ENCODE measurements around the gene CYP8B1.
A peak's percentile ranks its signal among the peaks of the same experiment; 100 is the strongest.
"Not testable (repeated sequence)": the region's sequence is repeated elsewhere in the genome, so short reads cannot be mapped to it uniquely, and the experiment has no call there.

The CYP8B1 gene

DNA sequence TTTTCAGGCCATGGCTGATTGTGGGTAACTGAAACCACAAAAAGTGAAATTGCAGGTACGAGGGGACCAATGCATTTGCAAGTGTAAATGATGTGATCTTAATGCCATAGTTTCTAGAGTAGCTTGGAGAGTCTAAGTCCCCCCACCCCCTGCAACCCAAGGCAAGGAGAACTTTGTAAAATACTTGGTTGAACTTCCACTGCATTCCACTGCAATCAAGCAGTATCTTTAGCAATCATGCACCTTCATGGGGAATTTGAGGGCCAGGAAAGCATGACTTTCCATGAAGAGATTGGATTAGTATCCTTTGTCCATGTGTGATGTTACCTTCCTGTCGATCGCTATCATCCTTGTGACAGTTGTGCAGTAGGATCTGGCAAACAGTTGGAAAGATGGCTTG, 11.4 kb upstream of the CYP8B1 start:
- TF ChIP-seq, protein P1, sequence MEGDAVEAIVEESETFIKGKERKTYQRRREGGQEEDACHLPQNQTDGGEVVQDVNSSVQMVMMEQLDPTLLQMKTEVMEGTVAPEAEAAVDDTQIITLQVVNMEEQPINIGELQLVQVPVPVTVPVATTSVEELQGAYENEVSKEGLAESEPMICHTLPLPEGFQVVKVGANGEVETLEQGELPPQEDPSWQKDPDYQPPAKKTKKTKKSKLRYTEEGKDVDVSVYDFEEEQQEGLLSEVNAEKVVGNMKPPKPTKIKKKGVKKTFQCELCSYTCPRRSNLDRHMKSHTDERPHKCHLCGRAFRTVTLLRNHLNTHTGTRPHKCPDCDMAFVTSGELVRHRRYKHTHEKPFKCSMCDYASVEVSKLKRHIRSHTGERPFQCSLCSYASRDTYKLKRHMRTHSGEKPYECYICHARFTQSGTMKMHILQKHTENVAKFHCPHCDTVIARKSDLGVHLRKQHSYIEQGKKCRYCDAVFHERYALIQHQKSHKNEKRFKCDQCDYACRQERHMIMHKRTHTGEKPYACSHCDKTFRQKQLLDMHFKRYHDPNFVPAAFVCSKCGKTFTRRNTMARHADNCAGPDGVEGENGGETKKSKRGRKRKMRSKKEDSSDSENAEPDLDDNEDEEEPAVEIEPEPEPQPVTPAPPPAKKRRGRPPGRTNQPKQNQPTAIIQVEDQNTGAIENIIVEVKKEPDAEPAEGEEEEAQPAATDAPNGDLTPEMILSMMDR (IDR thresholded peaks at IDR 0.05; ENCODE audit: borderline replicate concordance, insufficient read depth, low read depth, low read length): no peak
- no peak overlapping the region for H3K4me3 ChIP-seq (ENCODE audit: low read depth, low read length)

DNA sequence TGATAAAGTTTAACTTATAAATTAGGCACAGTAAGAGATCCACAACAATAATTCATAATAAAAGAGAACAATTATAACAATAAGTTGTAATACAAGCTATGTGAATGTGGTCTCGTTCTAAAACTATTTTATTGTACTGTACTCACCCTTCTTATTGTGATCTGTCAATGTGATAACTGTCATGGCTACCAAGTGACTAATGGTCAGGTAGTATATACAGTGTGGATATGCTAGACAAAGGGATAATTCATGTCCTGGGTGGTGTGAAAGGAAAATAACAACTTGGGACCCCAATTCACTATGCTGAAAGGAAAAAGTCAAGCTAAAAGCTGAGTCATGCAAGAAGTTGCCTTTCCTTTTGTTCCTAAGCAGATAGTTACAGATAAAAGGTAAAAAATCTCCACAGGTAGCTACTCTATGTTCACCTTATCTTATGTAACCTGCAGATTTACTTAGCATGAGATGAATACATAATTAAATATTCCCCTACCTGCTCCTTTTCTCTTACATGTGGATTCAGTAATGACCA, 10.7 kb upstream of the CYP8B1 start:
- TF ChIP-seq, protein P1 (IDR thresholded peaks at IDR 0.05; ENCODE audit: borderline replicate concordance, insufficient read depth, low read depth, low read length): no peak
- no peak overlapping the region for H3K4me3 ChIP-seq (ENCODE audit: low read depth, low read length)

DNA sequence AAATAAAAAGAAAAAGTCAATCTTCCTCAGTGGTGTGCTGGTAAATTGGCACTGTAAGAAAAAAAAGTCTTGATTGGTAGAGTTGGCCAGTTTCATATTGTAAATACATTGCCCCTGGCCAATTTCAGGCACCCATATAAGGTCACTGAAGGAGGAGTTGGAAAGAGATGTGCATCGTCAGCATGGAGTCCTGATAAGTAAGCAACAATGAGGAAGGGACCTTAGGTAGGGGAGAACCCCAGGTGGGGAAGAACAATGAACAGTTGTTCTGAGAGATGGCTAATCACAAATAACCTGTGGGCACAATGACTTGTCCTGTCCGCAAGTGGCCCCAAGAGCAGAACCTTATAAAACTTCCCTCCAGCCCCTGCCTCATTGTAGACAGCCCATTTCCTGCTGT, 8.6 kb upstream of the CYP8B1 start:
- H3K4me3 ChIP-seq (ENCODE audit: low read depth, low read length): no peak overlapping the region
- TF ChIP-seq, protein P1 (IDR thresholded peaks at IDR 0.05; ENCODE audit: borderline replicate concordance, insufficient read depth, low read depth, low read length): no peak

GRCh38 chr3:42883251-42883930, 7.7 kb upstream of the CYP8B1 start:
- H3K4me3 ChIP-seq (ENCODE audit: low read depth, low read length): not testable (repeated sequence)

- peak overlapping the region; percentile 63 for H3K4me3 ChIP-seq (ENCODE audit: low read depth, low read length)
- TF ChIP-seq, protein P1 (IDR thresholded peaks at IDR 0.05; ENCODE audit: borderline replicate concordance, insufficient read depth, low read depth, low read length): peak; percentile 93
Observed at GRCh38 chr3:42880601-42881451, 5.1 kb upstream of the CYP8B1 start.

GRCh38 chr3:42880183-42880582, 4.5 kb upstream of the CYP8B1 start:
- TF ChIP-seq, protein P1 (IDR thresholded peaks at IDR 0.05; ENCODE audit: borderline replicate concordance, insufficient read depth, low read depth, low read length): no peak
- H3K4me3 ChIP-seq (ENCODE audit: low read depth, low read length): no peak overlapping the region

DNA sequence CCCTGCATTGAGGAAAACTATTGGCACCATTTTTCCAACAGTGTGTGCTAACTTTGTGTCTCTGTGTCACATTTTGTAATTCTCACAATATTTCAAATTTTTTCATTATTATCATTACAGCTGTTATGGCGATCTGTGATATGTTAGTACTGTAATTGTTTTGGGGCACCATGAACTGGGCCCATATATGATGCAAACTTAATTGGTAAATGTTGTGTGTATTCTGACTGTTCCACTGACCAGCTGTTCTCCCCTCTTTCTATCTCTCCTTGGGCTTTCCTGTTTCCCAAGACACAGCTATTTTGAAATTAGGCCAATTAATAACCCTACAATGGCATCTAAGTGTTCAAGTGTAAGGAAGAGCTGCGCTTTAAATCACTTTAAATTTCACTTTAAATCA, 2.2 kb upstream of the CYP8B1 start:
- no peak overlapping the region for H3K4me3 ChIP-seq (ENCODE audit: low read depth, low read length)
- TF ChIP-seq, protein P1 (IDR thresholded peaks at IDR 0.05; ENCODE audit: borderline replicate concordance, insufficient read depth, low read depth, low read length): no peak
